Endothelial cell of umbilical vein (primary cell): ENCODE measurements around the gene SLC35G3.

Source experiments
- CTCF ChIP-seq, 2 donors: IDR thresholded peaks; 1 replicate in 1 of 2; 2 replicates in 1 of 2; pipeline ENCODE4 v1.5.1; 2011; ENCODE audit warnings: low read length in 2 of 2, mild to moderate bottlenecking in 2 of 2, moderate library complexity in 2 of 2, control low read depth in 1 of 2, inconsistent platforms in 1 of 2, low read depth in 1 of 2; ENCODE audit not compliant: insufficient read depth in 1 of 2; ENCODE audit errors: extremely low read depth in 1 of 2
- EZH2 ChIP-seq: IDR thresholded peaks from 2 replicates; pipeline ENCODE4 v1.6.1; 2012; ENCODE audit warnings: borderline replicate concordance, low read depth, mild to moderate bottlenecking, moderate library complexity, low read length, inconsistent platforms; ENCODE audit not compliant: severe bottlenecking
- GATA2 ChIP-seq: IDR thresholded peaks from 2 replicates; pipeline ENCODE4 v1.7.0; 2011; ENCODE audit warnings: low read depth, mild to moderate bottlenecking, moderate library complexity, mixed read lengths, low read length; ENCODE audit not compliant: insufficient read length, insufficient read depth
- MAX ChIP-seq: IDR thresholded peaks from 2 replicates; pipeline ENCODE4 v1.6.1; 2011; ENCODE audit not compliant: insufficient read depth, insufficient read length
- MYC ChIP-seq: IDR thresholded peaks from one replicate; pipeline ENCODE4 v1.6.1; 2011; ENCODE audit warnings: mild to moderate bottlenecking, low read depth, low read length
- POLR2A ChIP-seq: IDR thresholded peaks from 2 replicates; pipeline ENCODE4 v1.6.1; 2012; ENCODE audit warnings: low read depth, mild to moderate bottlenecking, control low read depth, low read length
- POLR2AphosphoS5 ChIP-seq: IDR thresholded peaks from 2 replicates; pipeline ENCODE4 v1.6.1; 2012; ENCODE audit warnings: low read depth, mild to moderate bottlenecking, control low read depth, low read length, moderate library complexity; ENCODE audit not compliant: insufficient read depth

- no peak for TF ChIP-seq CTCF (IDR thresholded peaks at IDR 0.05; ENCODE audit: extremely low read depth in 1 of 2, insufficient read depth in 1 of 2, low read depth in 1 of 2, low read length in 2 of 2)
- no peak for TF ChIP-seq POLR2A
- no peak for TF ChIP-seq EZH2
- TF ChIP-seq POLR2AphosphoS5: no peak
- no peak for TF ChIP-seq MYC
- TF ChIP-seq GATA2: no peak
- TF ChIP-seq MAX: no peak
Measured at GRCh38 chr17:35227546-35227945, 33.4 kb upstream of the SLC35G3 start.
